ENCODE measurements around the gene GDF7. TPM values are rescaled to one million over a fixed set of nuclear protein-coding genes. Genes with fewer than 3 reads are reported as not detected.
A peak's percentile ranks its signal among the peaks of the same experiment; 100 is the strongest.

GDF7 gene
- total RNA-seq, 1 donor from 2014 or later = 24.3 TPM

GRCh38 chr2:20662308-20662937 lies 4.5 kb upstream of the GDF7 start:
- Mint-ChIP-seq H3K9me3 (no peaks in the 10 kb centered on the region), H3K4me3 (no peak overlapping the region), H3K36me3 (no peaks in the 10 kb centered on the region), H3K27ac (no peak overlapping the region), H3K4me1 (ENCODE audit: unreplicated experiment) (no peaks in the 10 kb centered on the region), H3K27me3 (peaks cover 89% of the 10 kb centered on the region)
- DNase-seq (ENCODE audit: extremely low spot score, unreplicated experiment) = no peak
- no peak for TF ChIP-seq CTCF (conservative IDR thresholded peaks at IDR 0.05)

GRCh38 chr2:20663196-20664070 lies 3.5 kb upstream of the GDF7 start:
- peaks cover 4% of the 10 kb centered on the region for H3K4me1 Mint-ChIP-seq (ENCODE audit: unreplicated experiment)
- peak overlapping the region; percentile 36 for H3K4me3 Mint-ChIP-seq
- H3K27ac Mint-ChIP-seq = no peak overlapping the region
- H3K27me3 Mint-ChIP-seq = peaks cover 93% of the 10 kb centered on the region
- no peaks in the 10 kb centered on the region for H3K9me3 Mint-ChIP-seq
- no peaks in the 10 kb centered on the region for H3K36me3 Mint-ChIP-seq
- no peak for TF ChIP-seq CTCF (conservative IDR thresholded peaks at IDR 0.05)
- DNase-seq (ENCODE audit: extremely low spot score, unreplicated experiment) = no peak

- Mint-ChIP-seq H3K27me3 (peaks cover 94% of the 10 kb centered on the region), H3K9me3 (no peaks in the 10 kb centered on the region), H3K4me1 (ENCODE audit: unreplicated experiment) (peaks cover 4% of the 10 kb centered on the region)
Measured at GRCh38 chr2:20664071-20664390, 2.9 kb upstream of the GDF7 start.

GRCh38 chr2:20664431-20665242 lies 2.3 kb upstream of the GDF7 start:
- no peak for TF ChIP-seq CTCF (conservative IDR thresholded peaks at IDR 0.05)
- H3K36me3 Mint-ChIP-seq = no peaks in the 10 kb centered on the region
- no peak for DNase-seq (ENCODE audit: extremely low spot score, unreplicated experiment)
- H3K9me3 Mint-ChIP-seq = no peaks in the 10 kb centered on the region
- peaks cover 94% of the 10 kb centered on the region for H3K27me3 Mint-ChIP-seq
- peaks cover 4% of the 10 kb centered on the region for H3K4me1 Mint-ChIP-seq (ENCODE audit: unreplicated experiment)
- no peak overlapping the region for H3K27ac Mint-ChIP-seq
- peak overlapping the region; percentile 85 for H3K4me3 Mint-ChIP-seq

More at GRCh38 chr2:20664071-20664390, 2.9 kb upstream of the GDF7 start:
- DNase-seq (ENCODE audit: extremely low spot score, unreplicated experiment) = no peak
- Mint-ChIP-seq H3K36me3 (no peaks in the 10 kb centered on the region), H3K4me3 (peak overlapping the region; percentile 36), H3K27ac (no peak overlapping the region)
- no peak for TF ChIP-seq CTCF (conservative IDR thresholded peaks at IDR 0.05)

GRCh38 chr2:20665243-20666004 lies 1.5 kb upstream of the GDF7 start:
- H3K27ac Mint-ChIP-seq = no peak overlapping the region
- no peaks in the 10 kb centered on the region for H3K9me3 Mint-ChIP-seq
- no peak for DNase-seq (ENCODE audit: extremely low spot score, unreplicated experiment)

More at GRCh38 chr2:20665243-20666004, 1.5 kb upstream of the GDF7 start:
- H3K36me3 Mint-ChIP-seq = no peaks in the 10 kb centered on the region
- TF ChIP-seq CTCF (conservative IDR thresholded peaks at IDR 0.05) = no peak
- H3K27me3 Mint-ChIP-seq = peaks cover 94% of the 10 kb centered on the region
- H3K4me3 Mint-ChIP-seq = peak overlapping the region; percentile 85
- H3K4me1 Mint-ChIP-seq (ENCODE audit: unreplicated experiment) = peaks cover 4% of the 10 kb centered on the region

Measured in type B pancreatic cell (in vitro differentiated cells).